ENCODE measurements around the gene DDX19B.

DNA sequence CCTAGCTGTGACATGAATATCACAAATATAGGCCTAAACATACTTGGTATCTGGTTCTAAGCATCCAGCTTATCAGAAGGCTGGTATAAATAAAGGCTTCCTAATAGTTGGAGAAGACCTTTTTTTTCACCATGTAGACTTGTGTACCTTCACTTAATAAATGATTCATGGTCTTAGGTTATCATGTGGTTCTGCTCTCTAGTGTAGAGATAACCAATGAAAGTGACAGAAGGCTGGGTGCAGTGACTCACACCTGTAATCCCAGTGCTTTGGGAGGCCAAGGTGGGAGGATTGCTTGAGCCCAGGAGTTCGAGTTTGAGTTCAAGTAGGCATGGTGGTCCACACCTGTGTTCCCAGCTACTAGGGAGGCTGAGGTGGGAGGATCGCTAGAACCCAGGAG is 50.8 kb downstream of the DDX19B start:
- TF ChIP-seq POLR2A (IDR thresholded peaks at IDR 0.05) (no peak), POLR2AphosphoS5 (IDR thresholded peaks at IDR 0.05) (no peak)
- TF ChIP-seq, protein P1, sequence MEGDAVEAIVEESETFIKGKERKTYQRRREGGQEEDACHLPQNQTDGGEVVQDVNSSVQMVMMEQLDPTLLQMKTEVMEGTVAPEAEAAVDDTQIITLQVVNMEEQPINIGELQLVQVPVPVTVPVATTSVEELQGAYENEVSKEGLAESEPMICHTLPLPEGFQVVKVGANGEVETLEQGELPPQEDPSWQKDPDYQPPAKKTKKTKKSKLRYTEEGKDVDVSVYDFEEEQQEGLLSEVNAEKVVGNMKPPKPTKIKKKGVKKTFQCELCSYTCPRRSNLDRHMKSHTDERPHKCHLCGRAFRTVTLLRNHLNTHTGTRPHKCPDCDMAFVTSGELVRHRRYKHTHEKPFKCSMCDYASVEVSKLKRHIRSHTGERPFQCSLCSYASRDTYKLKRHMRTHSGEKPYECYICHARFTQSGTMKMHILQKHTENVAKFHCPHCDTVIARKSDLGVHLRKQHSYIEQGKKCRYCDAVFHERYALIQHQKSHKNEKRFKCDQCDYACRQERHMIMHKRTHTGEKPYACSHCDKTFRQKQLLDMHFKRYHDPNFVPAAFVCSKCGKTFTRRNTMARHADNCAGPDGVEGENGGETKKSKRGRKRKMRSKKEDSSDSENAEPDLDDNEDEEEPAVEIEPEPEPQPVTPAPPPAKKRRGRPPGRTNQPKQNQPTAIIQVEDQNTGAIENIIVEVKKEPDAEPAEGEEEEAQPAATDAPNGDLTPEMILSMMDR (IDR thresholded peaks at IDR 0.05) = no peak

Measured in sigmoid colon (tissue), 4 donors.